ENCODE measurements around the gene ARID2.

Gene ARID2

GRCh38 chr12:45878630-45879255 is 149.2 kb downstream of the ARID2 start:
- no peak for DNase-seq (ENCODE audit: extremely low read depth, low read depth)
- no peak for TF ChIP-seq CTCF (IDR thresholded peaks at IDR 0.05; ENCODE audit: low read depth, low read length)

GRCh38 chr12:45879363-45879895 is 149.9 kb downstream of the ARID2 start:
- DNase-seq (ENCODE audit: extremely low read depth, low read depth) = no peak
- TF ChIP-seq CTCF (IDR thresholded peaks at IDR 0.05; ENCODE audit: low read depth, low read length) = no peak

- DNase-seq (ENCODE audit: extremely low read depth, low read depth) = no peak
- TF ChIP-seq CTCF (IDR thresholded peaks at IDR 0.05; ENCODE audit: low read depth, low read length) = no peak
Observed at GRCh38 chr12:45880533-45880932, 151.0 kb downstream of the ARID2 start.

- DNase-seq (ENCODE audit: extremely low read depth, low read depth) = no peak
- TF ChIP-seq CTCF (IDR thresholded peaks at IDR 0.05; ENCODE audit: low read depth, low read length) = no peak
Observed at GRCh38 chr12:45883187-45883586, 153.7 kb downstream of the ARID2 start.

GRCh38 chr12:45886685-45887084 is 157.2 kb downstream of the ARID2 start:
- TF ChIP-seq CTCF (IDR thresholded peaks at IDR 0.05; ENCODE audit: low read depth, low read length) = no peak
- DNase-seq (ENCODE audit: extremely low read depth, low read depth) = no peak

GRCh38 chr12:45887544-45887943 is 158.0 kb downstream of the ARID2 start:
- no peak for TF ChIP-seq CTCF (IDR thresholded peaks at IDR 0.05; ENCODE audit: low read depth, low read length)
- DNase-seq (ENCODE audit: extremely low read depth, low read depth) = no peak

GRCh38 chr12:45890276-45890675 is 160.8 kb downstream of the ARID2 start:
- no peak for TF ChIP-seq CTCF (IDR thresholded peaks at IDR 0.05; ENCODE audit: low read depth, low read length)
- no peak for DNase-seq (ENCODE audit: extremely low read depth, low read depth)

All from AG09319 (cell line).